ENCODE results near the gene ACSL5.
A peak's percentile ranks its signal among the peaks of the same experiment; 100 is the strongest.

Gene ACSL5

DNA sequence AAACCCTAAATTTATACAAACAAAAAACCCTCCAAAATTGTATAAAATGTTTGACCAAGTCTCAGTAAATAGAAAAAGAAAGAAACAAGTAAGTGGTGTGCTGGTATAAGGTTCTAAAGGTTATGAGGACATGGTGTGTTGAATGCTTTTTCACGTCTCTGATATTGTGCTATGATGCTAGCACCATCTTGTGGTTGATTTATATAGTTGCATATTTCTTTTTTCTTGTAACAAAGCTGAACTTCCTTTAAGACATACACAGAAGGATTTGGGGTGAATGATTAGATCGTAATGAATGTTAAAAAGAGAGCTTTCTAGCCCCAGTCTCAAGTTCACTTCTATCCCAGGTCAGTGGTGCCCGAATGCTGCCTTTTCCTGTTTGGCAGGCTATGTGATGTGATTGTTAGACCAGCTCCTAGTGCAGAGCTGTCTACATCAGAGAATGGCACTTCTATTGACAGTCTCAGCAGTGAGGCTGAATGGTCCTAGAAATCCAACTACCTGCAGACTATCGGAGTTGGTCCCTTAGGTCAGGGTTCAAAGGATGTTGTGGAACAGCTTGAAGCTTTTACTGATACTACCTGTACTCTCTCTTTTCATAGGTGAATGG, 98.1 kb downstream of the ACSL5 start:
- DNase-seq: peak; percentile 61

DNA sequence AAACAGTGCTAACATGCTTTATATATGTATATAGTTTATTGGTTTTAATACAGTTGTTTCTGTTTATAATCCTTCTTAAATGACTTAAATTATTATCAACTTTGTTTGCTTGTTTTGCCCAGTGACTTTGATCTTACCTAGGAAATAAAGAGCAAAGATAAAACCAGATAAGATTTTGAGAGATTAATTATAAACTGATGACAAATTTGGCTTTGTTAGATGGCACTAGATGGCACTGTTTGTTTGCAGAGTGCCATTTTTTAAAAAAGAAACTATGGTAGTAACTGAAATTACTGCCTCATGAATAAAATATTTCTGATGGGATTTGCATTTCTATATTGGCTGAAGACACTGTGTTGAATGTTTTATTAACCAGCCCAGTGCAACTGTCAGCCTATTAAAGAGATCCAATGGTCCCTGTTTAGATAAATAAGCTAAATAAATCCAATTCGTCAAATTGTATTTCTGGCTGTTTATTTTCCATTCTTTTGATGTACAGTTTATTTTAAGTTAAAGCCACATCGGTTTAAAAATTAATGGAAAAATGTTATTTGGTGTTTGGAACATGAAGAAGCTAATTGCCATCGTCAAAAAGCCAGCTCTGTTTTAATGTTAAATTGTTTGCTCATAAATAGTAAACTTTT, 101.8 kb downstream of the ACSL5 start:
- DNase-seq: peak; percentile 30

Data from eye (tissue), 1 donor.